OCI-LY3 (cell line): Measurements from ENCODE around the gene TSPEAR.

Experiments used
- H2AFZ ChIP-seq: fragments of 200-600, 300-600 bp; shearing (Covaris generic); 2 replicates; pipeline ENCODE4 v1.6.0; 2014; ENCODE audit warnings: antibody characterized with exemption, low read depth, low read length
- H3K27ac ChIP-seq: fragments of 200-600, 300-600 bp; sonication (generic); 2 replicates; pipeline ENCODE4 v1.5.1; 2014; ENCODE audit warnings: mild to moderate bottlenecking, low read length, moderate library complexity, mixed read lengths
- H3K27me3 ChIP-seq: fragments of 200-600, 300-600 bp; sonication (generic); 2 replicates; pipeline ENCODE4 v1.6.1; 2014; ENCODE audit warnings: low read depth, low read length, mixed read lengths
- H3K36me3 ChIP-seq: fragments of 200-600, 300-600 bp; sonication (generic); replicated peaks from 2 replicates; pipeline ENCODE3; 2014; ENCODE audit warnings: low read depth, low read length, mixed read lengths
- H3K4me1 ChIP-seq: fragments of 300-600, 200-600 bp; sonication (generic); 2 replicates; pipeline ENCODE4 v1.6.1; 2014; ENCODE audit warnings: low read length, mixed read lengths
- H3K4me2 ChIP-seq: fragments of 200-600, 300-600 bp; sonication (generic); 2 replicates; pipeline ENCODE4 v1.6.1; 2014; ENCODE audit warnings: low read length, mixed read lengths
- H3K4me3 ChIP-seq: fragments of 300-600, 200-600 bp; sonication (generic); 2 replicates; pipeline ENCODE4 v1.5.1; 2014; ENCODE audit warnings: antibody characterized with exemption, mild to moderate bottlenecking, low read length, moderate library complexity
- H3K79me2 ChIP-seq: fragments of 300-600, 200-600 bp; shearing (Covaris generic); 2 replicates; pipeline ENCODE4 v1.6.1; 2014; ENCODE audit warnings: mild to moderate bottlenecking, low read length, mixed read lengths
- H3K9ac ChIP-seq: fragments of 300-600, 200-600 bp; shearing (Covaris generic); 2 replicates; pipeline ENCODE4 v1.6.0; 2014; ENCODE audit warnings: mild to moderate bottlenecking, low read length, moderate library complexity
- H3K9me3 ChIP-seq: fragments of 200-600, 300-600 bp; shearing (Covaris generic); 2 replicates; pipeline ENCODE4 v1.6.1; 2014; ENCODE audit warnings: low read length, mixed read lengths; ENCODE audit not compliant: insufficient read depth
- H4K20me1 ChIP-seq: fragments of 200-600, 300-600 bp; sonication (generic); 2 replicates; pipeline ENCODE4 v1.6.1; 2016; ENCODE audit warnings: low read length, mixed read lengths; ENCODE audit not compliant: insufficient read depth
- CTCF ChIP-seq: fragments of 200-600, 300-600 bp; sonication (generic); IDR thresholded peaks from 2 replicates; pipeline ENCODE4 v1.5.1; 2014; ENCODE audit warnings: antibody characterized with exemption, low read length, low read depth
- EZH2phosphoT487 ChIP-seq: fragments of 200-600 bp; shearing (Covaris generic); IDR thresholded peaks from 2 replicates; pipeline ENCODE4 v1.6.1; 2018; ENCODE audit warnings: antibody characterized with exemption, mixed run types, low read depth

TSPEAR gene

GRCh38 chr21:44718571-44718970 is 7.2 kb upstream of the TSPEAR start:
- Histone ChIP-seq H3K4me3 (no peak overlapping the region), H3K4me1 (no peaks in the 10 kb centered on the region), H3K27ac (no peak overlapping the region), H2AFZ (no peak overlapping the region), H3K36me3 (no peaks in the 10 kb centered on the region), H3K27me3 (0 out of 2 replicates have a peak, but pooled peaks cover 7% of the 10 kb centered on the region), H3K79me2 (no peaks in the 10 kb centered on the region), H3K9me3 (no peaks in the 10 kb centered on the region), H3K4me2 (no peak overlapping the region), H3K9ac (no peak overlapping the region), H4K20me1 (no peaks in the 10 kb centered on the region)
- no peak for TF ChIP-seq EZH2phosphoT487
- peak; percentile 47 for TF ChIP-seq CTCF

- Histone ChIP-seq H3K9ac (no peak overlapping the region), H3K4me2 (no peak overlapping the region), H3K4me1 (no peaks in the 10 kb centered on the region; the same call in 1 of the 2 replicates), H3K27ac (no peak overlapping the region), H3K36me3 (no peaks in the 10 kb centered on the region), H3K4me3 (no peak overlapping the region), H3K79me2 (no peaks in the 10 kb centered on the region), H2AFZ (no peak overlapping the region), H3K27me3 (0 out of 2 replicates have a peak, but pooled peaks cover 7% of the 10 kb centered on the region), H4K20me1 (no peaks in the 10 kb centered on the region), H3K9me3 (no peaks in the 10 kb centered on the region)
- TF ChIP-seq EZH2phosphoT487 (no peak), CTCF (no peak)
Observed at GRCh38 chr21:44718093-44718492, 6.7 kb upstream of the TSPEAR start.

GRCh38 chr21:44716984-44717383 is 5.6 kb upstream of the TSPEAR start:
- H3K27me3 ChIP-seq: 0 out of 2 replicates have a peak, but pooled peaks cover 7% of the 10 kb centered on the region
- no peak for TF ChIP-seq EZH2phosphoT487
- TF ChIP-seq CTCF: no peak

GRCh38 chr21:44714905-44715304 is 3.5 kb upstream of the TSPEAR start:
- H3K36me3 ChIP-seq: no peaks in the 10 kb centered on the region
- H3K79me2 ChIP-seq: no peaks in the 10 kb centered on the region
- no peaks in the 10 kb centered on the region for H3K9me3 ChIP-seq
- H3K4me2 ChIP-seq: no peak overlapping the region
- H3K27ac ChIP-seq: no peak overlapping the region
- no peak overlapping the region for H2AFZ ChIP-seq
- peaks cover 5% of the 10 kb centered on the region for H3K4me1 ChIP-seq
- H3K9ac ChIP-seq: no peak overlapping the region
- TF ChIP-seq EZH2phosphoT487 (no peak), CTCF (no peak)
- no peak overlapping the region for H3K4me3 ChIP-seq
- H3K27me3 ChIP-seq: 0 out of 2 replicates have a peak, but pooled peaks cover 7% of the 10 kb centered on the region
- H4K20me1 ChIP-seq: no peaks in the 10 kb centered on the region

More at GRCh38 chr21:44716984-44717383, 5.6 kb upstream of the TSPEAR start:
- Histone ChIP-seq H3K9me3 (no peaks in the 10 kb centered on the region), H3K4me3 (no peak overlapping the region), H3K36me3 (no peaks in the 10 kb centered on the region), H3K4me2 (no peak overlapping the region), H3K9ac (no peak overlapping the region), H4K20me1 (no peaks in the 10 kb centered on the region), H3K4me1 (peaks cover 5% of the 10 kb centered on the region), H2AFZ (no peak overlapping the region), H3K79me2 (no peaks in the 10 kb centered on the region), H3K27ac (no peak overlapping the region)
